ENCODE measurements around the gene ADAMTS4.

ADAMTS4 gene

GRCh38 chr1:161172349-161172748 lies 26.5 kb downstream of the ADAMTS4 start:
- Histone ChIP-seq H3K9ac (ENCODE audit: low read length in 2 of 2) (peak overlapping the region in 1 of 2 donors; percentile 35), H3K27me3 (ENCODE audit: control insufficient read depth in 1 of 2, insufficient read depth in 2 of 2, low read length in 2 of 2) (no peaks in the 10 kb centered on the region), H3K9me3 (ENCODE audit: control insufficient read depth in 2 of 2, low read length in 2 of 2) (no peaks in the 10 kb centered on the region), H3K36me3 (ENCODE audit: control insufficient read depth in 2 of 2, insufficient read depth in 2 of 2, low read length in 2 of 2) (peaks cover 47 to 51% of the 10 kb centered on the region in 2 donors), H3K4me1 (ENCODE audit: control insufficient read depth, insufficient read depth, low read length) (peaks cover 29% of the 10 kb centered on the region), H3K4me3 (ENCODE audit: low read length in 2 of 2) (no peak overlapping the region), H3K27ac (ENCODE audit: low read length) (peak overlapping the region; percentile 18)

GRCh38 chr1:161171696-161172095 lies 27.2 kb downstream of the ADAMTS4 start:
- no peaks in the 10 kb centered on the region for H3K27me3 ChIP-seq (ENCODE audit: control insufficient read depth in 1 of 2, insufficient read depth in 2 of 2, low read length in 2 of 2)
- no peak overlapping the region for H3K4me3 ChIP-seq (ENCODE audit: low read length in 2 of 2)
- no peaks in the 10 kb centered on the region for H3K9me3 ChIP-seq (ENCODE audit: control insufficient read depth in 2 of 2, low read length in 2 of 2)
- H3K27ac ChIP-seq (ENCODE audit: low read length), result peak overlapping the region; percentile 18
- peaks cover 47 to 51% of the 10 kb centered on the region in 2 donors for H3K36me3 ChIP-seq (ENCODE audit: control insufficient read depth in 2 of 2, insufficient read depth in 2 of 2, low read length in 2 of 2)
- H3K9ac ChIP-seq (ENCODE audit: low read length in 2 of 2), result peak overlapping the region in 1 of 2 donors; percentile 13
- peaks cover 33% of the 10 kb centered on the region for H3K4me1 ChIP-seq (ENCODE audit: control insufficient read depth, insufficient read depth, low read length)

GRCh38 chr1:161171191-161171590 lies 27.7 kb downstream of the ADAMTS4 start:
- Histone ChIP-seq H3K36me3 (ENCODE audit: control insufficient read depth in 2 of 2, insufficient read depth in 2 of 2, low read length in 2 of 2) (peaks cover 47 to 51% of the 10 kb centered on the region in 2 donors), H3K9me3 (ENCODE audit: control insufficient read depth in 2 of 2, low read length in 2 of 2) (no peaks in the 10 kb centered on the region), H3K27ac (ENCODE audit: low read length) (no peak overlapping the region), H3K4me1 (ENCODE audit: control insufficient read depth, insufficient read depth, low read length) (peaks cover 29% of the 10 kb centered on the region), H3K27me3 (ENCODE audit: control insufficient read depth in 1 of 2, insufficient read depth in 2 of 2, low read length in 2 of 2) (no peaks in the 10 kb centered on the region), H3K4me3 (ENCODE audit: low read length in 2 of 2) (no peak overlapping the region), H3K9ac (ENCODE audit: low read length in 2 of 2) (peak overlapping the region in 1 of 2 donors; percentile 13)

GRCh38 chr1:161168906-161169305 lies 29.9 kb downstream of the ADAMTS4 start:
- H3K9me3 ChIP-seq (ENCODE audit: control insufficient read depth in 2 of 2, low read length in 2 of 2), result no peaks in the 10 kb centered on the region
- peaks cover 35% of the 10 kb centered on the region for H3K4me1 ChIP-seq (ENCODE audit: control insufficient read depth, insufficient read depth, low read length)
- H3K36me3 ChIP-seq (ENCODE audit: control insufficient read depth in 2 of 2, insufficient read depth in 2 of 2, low read length in 2 of 2), result peaks cover 40 to 46% of the 10 kb centered on the region in 2 donors
- no peak overlapping the region for H3K9ac ChIP-seq (ENCODE audit: low read length in 2 of 2)
- H3K27me3 ChIP-seq (ENCODE audit: control insufficient read depth in 1 of 2, insufficient read depth in 2 of 2, low read length in 2 of 2), result no peaks in the 10 kb centered on the region
- no peak overlapping the region for H3K4me3 ChIP-seq (ENCODE audit: low read length in 2 of 2)
- H3K27ac ChIP-seq (ENCODE audit: low read length), result no peak overlapping the region

GRCh38 chr1:161166669-161167548 lies 31.9 kb downstream of the ADAMTS4 start:
- no peaks in the 10 kb centered on the region for H3K9me3 ChIP-seq (ENCODE audit: control insufficient read depth in 2 of 2, low read length in 2 of 2)
- peaks cover 27 to 49% of the 10 kb centered on the region in 2 donors for H3K36me3 ChIP-seq (ENCODE audit: control insufficient read depth in 2 of 2, insufficient read depth in 2 of 2, low read length in 2 of 2)
- H3K4me3 ChIP-seq (ENCODE audit: low read length in 2 of 2), result peak overlapping the region; percentile 92 to 95
- H3K4me1 ChIP-seq (ENCODE audit: control insufficient read depth, insufficient read depth, low read length), result peaks cover 31% of the 10 kb centered on the region
- peak overlapping the region; percentile 87 to 95 for H3K9ac ChIP-seq (ENCODE audit: low read length in 2 of 2)
- H3K27ac ChIP-seq (ENCODE audit: low read length), result peak overlapping the region; percentile 89
- no peaks in the 10 kb centered on the region for H3K27me3 ChIP-seq (ENCODE audit: control insufficient read depth in 1 of 2, insufficient read depth in 2 of 2, low read length in 2 of 2)

- Histone ChIP-seq H3K4me1 (ENCODE audit: control insufficient read depth, insufficient read depth, low read length) (peaks cover 36% of the 10 kb centered on the region), H3K9ac (ENCODE audit: low read length in 2 of 2) (peak within 1 kb of the TSS; percentile 87 to 95), H3K9me3 (ENCODE audit: control insufficient read depth in 2 of 2, low read length in 2 of 2) (no peaks in the 10 kb centered on the region), H3K36me3 (ENCODE audit: control insufficient read depth in 2 of 2, insufficient read depth in 2 of 2, low read length in 2 of 2) (peaks cover 18 to 44% of the 10 kb centered on the region in 2 donors), H3K27me3 (ENCODE audit: control insufficient read depth in 1 of 2, insufficient read depth in 2 of 2, low read length in 2 of 2) (no peaks in the 10 kb centered on the region), H3K27ac (ENCODE audit: low read length) (peak within 1 kb of the TSS; percentile 89), H3K4me3 (ENCODE audit: low read length in 2 of 2) (peak within 1 kb of the TSS; percentile 92 to 95)
Observed at GRCh38 chr1:161165742-161166668, 32.8 kb downstream of the ADAMTS4 start, which contains the start of gene PPOX. PPOX (plus strand) TSS chr1:161166426; CDS start chr1:161166848, 422 bp downstream.

- Histone ChIP-seq H3K36me3 (ENCODE audit: control insufficient read depth in 2 of 2, insufficient read depth in 2 of 2, low read length in 2 of 2) (peaks cover 11 to 37% of the 10 kb centered on the region in 2 donors), H3K9ac (ENCODE audit: low read length in 2 of 2) (peak overlapping the region; percentile 81 to 95), H3K9me3 (ENCODE audit: control insufficient read depth in 2 of 2, low read length in 2 of 2) (no peaks in the 10 kb centered on the region), H3K27me3 (ENCODE audit: control insufficient read depth in 1 of 2, insufficient read depth in 2 of 2, low read length in 2 of 2) (no peaks in the 10 kb centered on the region), H3K4me3 (ENCODE audit: low read length in 2 of 2) (peak overlapping the region; percentile 92 to 95), H3K27ac (ENCODE audit: low read length) (peak overlapping the region; percentile 89), H3K4me1 (ENCODE audit: control insufficient read depth, insufficient read depth, low read length) (peaks cover 45% of the 10 kb centered on the region)
Observed at GRCh38 chr1:161164901-161165610, 33.8 kb downstream of the ADAMTS4 start.

- H3K9ac ChIP-seq (ENCODE audit: low read length in 2 of 2), result no peak overlapping the region
- H3K4me3 ChIP-seq (ENCODE audit: low read length in 2 of 2), result no peak overlapping the region
- H3K9me3 ChIP-seq (ENCODE audit: control insufficient read depth in 2 of 2, low read length in 2 of 2), result no peaks in the 10 kb centered on the region
- no peaks in the 10 kb centered on the region for H3K27me3 ChIP-seq (ENCODE audit: control insufficient read depth in 1 of 2, insufficient read depth in 2 of 2, low read length in 2 of 2)
- peaks cover 3 to 27% of the 10 kb centered on the region in 2 donors for H3K36me3 ChIP-seq (ENCODE audit: control insufficient read depth in 2 of 2, insufficient read depth in 2 of 2, low read length in 2 of 2)
- peaks cover 53% of the 10 kb centered on the region for H3K4me1 ChIP-seq (ENCODE audit: control insufficient read depth, insufficient read depth, low read length)
- no peak overlapping the region for H3K27ac ChIP-seq (ENCODE audit: low read length)
Observed at GRCh38 chr1:161163793-161164192, 35.1 kb downstream of the ADAMTS4 start.

GRCh38 chr1:161162806-161163205 lies 36.0 kb downstream of the ADAMTS4 start:
- Histone ChIP-seq H3K4me3 (ENCODE audit: low read length in 2 of 2) (no peak overlapping the region), H3K27ac (ENCODE audit: low read length) (no peak overlapping the region), H3K4me1 (ENCODE audit: control insufficient read depth, insufficient read depth, low read length) (peaks cover 54% of the 10 kb centered on the region), H3K9ac (ENCODE audit: low read length in 2 of 2) (no peak overlapping the region), H3K27me3 (ENCODE audit: control insufficient read depth in 1 of 2, insufficient read depth in 2 of 2, low read length in 2 of 2) (no peaks in the 10 kb centered on the region), H3K9me3 (ENCODE audit: control insufficient read depth in 2 of 2, low read length in 2 of 2) (no peaks in the 10 kb centered on the region), H3K36me3 (ENCODE audit: control insufficient read depth in 2 of 2, insufficient read depth in 2 of 2, low read length in 2 of 2) (peaks cover 0 to 33% of the 10 kb centered on the region in 2 donors)

GRCh38 chr1:161162052-161162451 lies 36.8 kb downstream of the ADAMTS4 start:
- Histone ChIP-seq H3K9me3 (ENCODE audit: control insufficient read depth in 2 of 2, low read length in 2 of 2) (no peaks in the 10 kb centered on the region), H3K27me3 (ENCODE audit: control insufficient read depth in 1 of 2, insufficient read depth in 2 of 2, low read length in 2 of 2) (no peaks in the 10 kb centered on the region), H3K27ac (ENCODE audit: low read length) (no peak overlapping the region), H3K4me1 (ENCODE audit: control insufficient read depth, insufficient read depth, low read length) (peaks cover 46% of the 10 kb centered on the region), H3K36me3 (ENCODE audit: control insufficient read depth in 2 of 2, insufficient read depth in 2 of 2, low read length in 2 of 2) (peaks cover 6 to 38% of the 10 kb centered on the region in 2 donors), H3K9ac (ENCODE audit: low read length in 2 of 2) (no peak overlapping the region), H3K4me3 (ENCODE audit: low read length in 2 of 2) (no peak overlapping the region)

All from stomach smooth muscle (tissue), 2 donors.